ENCODE measurements around the gene CREBRF. TPM values are rescaled to one million over a fixed set of nuclear protein-coding genes. Genes with fewer than 3 reads are reported as not detected.
"Not testable (repeated sequence)": the region's sequence is repeated elsewhere in the genome, so short reads cannot be mapped to it uniquely, and the experiment has no call there.

CREBRF gene
- total RNA-seq, 2 experiments from 2014 or later = 92.7 to 99.6 TPM

DNA sequence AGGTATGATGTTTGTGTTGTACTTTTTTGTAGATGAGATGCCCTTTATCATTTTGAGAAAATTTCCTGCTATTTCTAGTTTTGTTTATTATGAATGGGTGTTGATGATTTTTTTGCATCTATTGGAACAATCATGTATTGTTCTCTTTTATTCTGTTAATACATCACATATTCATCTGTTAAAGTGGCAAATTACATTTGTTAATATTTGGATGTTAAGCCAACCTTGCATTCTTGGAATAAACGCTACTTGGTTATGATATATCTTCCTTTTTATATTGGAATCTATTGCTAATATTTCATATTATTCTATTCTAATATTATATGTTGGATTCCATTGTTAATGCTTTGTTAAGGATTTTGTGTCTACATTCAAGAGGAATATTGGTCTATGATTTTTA is 63.6 kb downstream of the CREBRF start:
- Histone ChIP-seq H3K4me1 (ENCODE audit: insufficient read depth, low read length) (no peaks in the 10 kb centered on the region), H3K9me3 (ENCODE audit: control insufficient read depth in 1 of 2, insufficient read depth in 1 of 2, low read length in 2 of 2) (peaks cover 0 to 4% of the 10 kb centered on the region in 2 experiments), H3K4me3 (ENCODE audit: low read length) (no peak overlapping the region), H3K27ac (ENCODE audit: low read depth in 1 of 2, low read length in 2 of 2) (no peak overlapping the region), H3K27me3 (ENCODE audit: control insufficient read depth in 1 of 2, insufficient read depth in 2 of 2, low read length in 2 of 2) (no peaks in the 10 kb centered on the region), H3K36me3 (ENCODE audit: insufficient read depth, low read length) (peaks cover 57% of the 10 kb centered on the region)
- peaks cover 4% of the 10 kb centered on the region for H3K9me3 Mint-ChIP-seq
- POLR2A ChIA-PET = no interaction called here
- H3K36me3 Mint-ChIP-seq (ENCODE audit: low read depth) = peaks cover 83% of the 10 kb centered on the region
- no peaks in the 10 kb centered on the region for H3K4me1 Mint-ChIP-seq (ENCODE audit: low read depth)
- DNase-seq (no peak), ATAC-seq (ENCODE audit: poor library complexity) (no peak)
- H3K27ac Mint-ChIP-seq = no peak overlapping the region
- H3K27me3 Mint-ChIP-seq = no peaks in the 10 kb centered on the region
- CTCF ChIA-PET = no interaction called here
- intact Hi-C loops (cut with DNase I, micrococcal nuclease) = no loop called here
- no peak overlapping the region for H3K4me3 Mint-ChIP-seq
- TF ChIP-seq, protein P1, sequence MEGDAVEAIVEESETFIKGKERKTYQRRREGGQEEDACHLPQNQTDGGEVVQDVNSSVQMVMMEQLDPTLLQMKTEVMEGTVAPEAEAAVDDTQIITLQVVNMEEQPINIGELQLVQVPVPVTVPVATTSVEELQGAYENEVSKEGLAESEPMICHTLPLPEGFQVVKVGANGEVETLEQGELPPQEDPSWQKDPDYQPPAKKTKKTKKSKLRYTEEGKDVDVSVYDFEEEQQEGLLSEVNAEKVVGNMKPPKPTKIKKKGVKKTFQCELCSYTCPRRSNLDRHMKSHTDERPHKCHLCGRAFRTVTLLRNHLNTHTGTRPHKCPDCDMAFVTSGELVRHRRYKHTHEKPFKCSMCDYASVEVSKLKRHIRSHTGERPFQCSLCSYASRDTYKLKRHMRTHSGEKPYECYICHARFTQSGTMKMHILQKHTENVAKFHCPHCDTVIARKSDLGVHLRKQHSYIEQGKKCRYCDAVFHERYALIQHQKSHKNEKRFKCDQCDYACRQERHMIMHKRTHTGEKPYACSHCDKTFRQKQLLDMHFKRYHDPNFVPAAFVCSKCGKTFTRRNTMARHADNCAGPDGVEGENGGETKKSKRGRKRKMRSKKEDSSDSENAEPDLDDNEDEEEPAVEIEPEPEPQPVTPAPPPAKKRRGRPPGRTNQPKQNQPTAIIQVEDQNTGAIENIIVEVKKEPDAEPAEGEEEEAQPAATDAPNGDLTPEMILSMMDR (IDR thresholded peaks at IDR 0.05) = no peak

DNA sequence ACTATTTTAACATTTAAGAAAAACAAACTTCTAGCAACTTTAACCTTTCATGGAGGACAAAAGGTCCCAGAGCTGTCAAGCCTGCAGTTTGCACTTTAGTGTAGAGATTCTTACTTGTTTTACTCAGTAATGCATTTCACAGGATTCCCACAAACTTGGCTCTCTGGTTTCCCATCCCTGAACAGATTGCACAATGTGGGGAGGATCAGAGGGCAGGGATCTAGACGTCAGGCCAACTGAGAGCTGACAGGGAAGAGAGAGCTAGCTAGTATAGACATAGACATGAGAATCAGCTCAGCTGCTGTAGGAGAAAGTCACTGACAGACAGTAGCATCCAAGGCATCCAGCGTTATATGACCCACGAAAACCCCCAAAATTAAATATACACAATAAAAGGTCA is 67.3 kb downstream of the CREBRF start:
- Histone ChIP-seq H3K9me3 (ENCODE audit: control insufficient read depth in 1 of 2, insufficient read depth in 1 of 2, low read length in 2 of 2) (peaks cover 0 to 4% of the 10 kb centered on the region in 2 experiments), H3K36me3 (ENCODE audit: insufficient read depth, low read length) (peaks cover 51% of the 10 kb centered on the region), H3K4me3 (ENCODE audit: low read length) (no peak overlapping the region), H3K27me3 (ENCODE audit: control insufficient read depth in 1 of 2, insufficient read depth in 2 of 2, low read length in 2 of 2) (no peaks in the 10 kb centered on the region), H3K4me1 (ENCODE audit: insufficient read depth, low read length) (no peaks in the 10 kb centered on the region), H3K27ac (ENCODE audit: low read depth in 1 of 2, low read length in 2 of 2) (no peak overlapping the region)
- no peak for ATAC-seq (ENCODE audit: poor library complexity)
- Mint-ChIP-seq H3K27me3 (no peaks in the 10 kb centered on the region), H3K36me3 (ENCODE audit: low read depth) (peaks cover 86% of the 10 kb centered on the region), H3K9me3 (peaks cover 4% of the 10 kb centered on the region), H3K4me1 (ENCODE audit: low read depth) (no peaks in the 10 kb centered on the region), H3K4me3 (no peak overlapping the region), H3K27ac (no peak overlapping the region)
- ChIA-PET CTCF (no interaction called here), POLR2A (no interaction called here)
- DNase-seq = no peak
- TF ChIP-seq, protein P1 (IDR thresholded peaks at IDR 0.05) = no peak
- intact Hi-C loops (cut with DNase I, micrococcal nuclease) = no loop called here

DNA sequence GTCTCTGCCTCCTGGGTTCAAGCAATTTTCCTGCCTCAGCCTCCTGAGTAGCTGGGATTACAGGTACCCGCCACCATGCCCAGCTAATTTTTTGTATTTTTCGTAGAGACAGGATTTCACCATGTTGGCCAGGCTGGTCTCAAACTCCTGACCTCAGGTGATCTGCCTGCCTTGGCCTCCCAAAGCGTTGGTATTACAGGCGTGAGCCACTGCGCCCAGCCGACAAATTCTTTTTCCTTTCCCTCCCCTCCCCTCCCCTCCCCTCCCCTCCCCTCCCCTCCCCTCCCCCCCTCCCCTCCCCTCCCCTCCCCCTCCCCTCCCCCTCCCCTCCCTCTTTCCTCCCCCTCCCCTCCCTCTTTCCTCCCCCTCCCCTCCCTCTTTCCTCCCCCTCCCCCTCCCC is 76.0 kb downstream of the CREBRF start:
- H3K27me3 Mint-ChIP-seq; H3K4me3 Mint-ChIP-seq; H3K27me3 ChIP-seq (ENCODE audit: control insufficient read depth in 1 of 2, insufficient read depth in 2 of 2, low read length in 2 of 2); H3K9me3 Mint-ChIP-seq; POLR2A ChIA-PET; ATAC-seq (ENCODE audit: poor library complexity); H3K4me1 ChIP-seq (ENCODE audit: insufficient read depth, low read length); intact Hi-C loops (cut with DNase I, micrococcal nuclease); H3K9me3 ChIP-seq (ENCODE audit: control insufficient read depth in 1 of 2, insufficient read depth in 1 of 2, low read length in 2 of 2); H3K4me1 Mint-ChIP-seq (ENCODE audit: low read depth); H3K27ac ChIP-seq (ENCODE audit: low read depth in 1 of 2, low read length in 2 of 2); DNase-seq; H3K27ac Mint-ChIP-seq; CTCF ChIA-PET; H3K4me3 ChIP-seq (ENCODE audit: low read length): not testable (repeated sequence)
- peaks cover 50% of the 10 kb centered on the region for H3K36me3 ChIP-seq (ENCODE audit: insufficient read depth, low read length)
- peaks cover 64% of the 10 kb centered on the region for H3K36me3 Mint-ChIP-seq (ENCODE audit: low read depth)

DNA sequence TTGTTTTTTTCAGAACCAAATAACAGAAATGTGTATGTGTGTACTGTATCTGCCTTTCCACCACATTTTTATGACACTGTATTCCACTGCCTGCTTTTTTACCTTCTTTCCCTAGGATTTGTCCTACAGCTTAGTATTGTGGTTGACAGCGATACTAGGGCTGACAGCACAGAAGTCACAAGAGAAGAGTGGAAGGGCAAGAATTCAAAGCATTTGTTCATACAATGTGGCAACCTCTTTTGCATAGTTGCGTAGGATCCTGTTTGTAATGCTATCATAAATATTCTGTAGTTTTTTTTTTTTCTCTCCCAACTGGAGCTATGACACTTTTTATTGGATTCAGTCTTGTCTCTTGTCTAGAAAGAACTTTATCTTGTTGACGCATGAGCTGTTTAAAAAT is 82.6 kb downstream of the CREBRF start:
- TF ChIP-seq, protein P1 (IDR thresholded peaks at IDR 0.05) = no peak
- Mint-ChIP-seq H3K36me3 (ENCODE audit: low read depth) (peaks cover 33% of the 10 kb centered on the region), H3K4me3 (no peak overlapping the region), H3K9me3 (no peaks in the 10 kb centered on the region), H3K27ac (no peak overlapping the region), H3K27me3 (no peaks in the 10 kb centered on the region), H3K4me1 (ENCODE audit: low read depth) (no peaks in the 10 kb centered on the region)
- ChIA-PET CTCF (no interaction called here), POLR2A (interaction anchor here (2.9 kb wide), 1 partner anchor 155 kb away, joined by 10 read pairs; the partner anchor contains the start of gene ATP6V0E1)
- H3K36me3 ChIP-seq (ENCODE audit: insufficient read depth, low read length) = peaks cover 26% of the 10 kb centered on the region
- intact Hi-C loops (cut with DNase I, micrococcal nuclease) = no loop called here
- no peaks in the 10 kb centered on the region for H3K4me1 ChIP-seq (ENCODE audit: insufficient read depth, low read length)
- H3K27me3 ChIP-seq (ENCODE audit: control insufficient read depth in 1 of 2, insufficient read depth in 2 of 2, low read length in 2 of 2) = no peaks in the 10 kb centered on the region
- no peak overlapping the region for H3K4me3 ChIP-seq (ENCODE audit: low read length)
- no peaks in the 10 kb centered on the region for H3K9me3 ChIP-seq (ENCODE audit: control insufficient read depth in 1 of 2, insufficient read depth in 1 of 2, low read length in 2 of 2)
- no peak for ATAC-seq (ENCODE audit: poor library complexity)
- DNase-seq = no peak
- no peak overlapping the region for H3K27ac ChIP-seq (ENCODE audit: low read depth in 1 of 2, low read length in 2 of 2)

Measured in CD4-positive, alpha-beta T cell (primary cell).